Activated naive CD4-positive, alpha-beta T cell treated with anti-CD3 and anti-CD28 coated beads, Interleukin-2, amount 50 U/mL, for 72 hours (primary cell): ENCODE data around the gene RTL10. TPM values are rescaled to one million over a fixed set of nuclear protein-coding genes. Genes with fewer than 3 reads are reported as not detected.

Experiments
- ATAC-seq, 2 donors: fragments of 150-1000 bp; cut with Tn5 transposase; 2 replicates each; pipeline ENCODE4 v1.10.0; 2021; ENCODE audit warnings: mild to moderate bottlenecking in 2 of 2, moderate library complexity in 2 of 2
- DNase-seq, 2 donors: peaks; one replicate each; pipeline ENCODE4 v3.0.0; 2021 to 2022; ENCODE audit warnings: low spot score in 2 of 2
- H3K27ac Mint-ChIP-seq, 2 donors: one replicate each; pipeline ENCODE4 v1.8.0; 2022; ENCODE audit warnings: mild to moderate bottlenecking in 2 of 2, mixed read lengths in 2 of 2
- H3K36me3 Mint-ChIP-seq, 2 donors: one replicate each; pipeline ENCODE4 v1.8.0; 2022; ENCODE audit warnings: mixed read lengths in 2 of 2
- H3K9me3 Mint-ChIP-seq, 2 donors: one replicate each; pipeline ENCODE4 v1.8.0; 2022; ENCODE audit warnings: mixed read lengths in 2 of 2
- total RNA-seq, 2 donors: library from RNA; stranded (reverse); gene quantifications; one replicate each; pipeline ENCODE4 v1.2.3, GENCODE V29; 2022

The RTL10 gene
- total RNA-seq, 2 donors from 2014 or later = 12.1 to 20.1 TPM

GRCh38 chr22:19827341-19828034, 27.2 kb downstream of the RTL10 start:
- no peaks in the 10 kb centered on the region for H3K36me3 Mint-ChIP-seq
- H3K9me3 Mint-ChIP-seq = no peaks in the 10 kb centered on the region
- ATAC-seq (no peak), DNase-seq (no peak)
- no peak overlapping the region for H3K27ac Mint-ChIP-seq

GRCh38 chr22:19826619-19826950, 28.1 kb downstream of the RTL10 start:
- no peak for ATAC-seq
- H3K36me3 Mint-ChIP-seq = no peaks in the 10 kb centered on the region

GRCh38 chr22:19825904-19826618, 28.6 kb downstream of the RTL10 start:
- Mint-ChIP-seq H3K9me3 (no peaks in the 10 kb centered on the region), H3K36me3 (no peaks in the 10 kb centered on the region), H3K27ac (peak overlapping the region in 1 of 2 donors; percentile 23)
- DNase-seq = peak in 1 of 2 donors; percentile 7
- ATAC-seq = no peak

More at GRCh38 chr22:19826619-19826950, 28.1 kb downstream of the RTL10 start:
- DNase-seq = no peak
- H3K9me3 Mint-ChIP-seq = no peaks in the 10 kb centered on the region
- peak overlapping the region in 1 of 2 donors; percentile 23 for H3K27ac Mint-ChIP-seq

GRCh38 chr22:19824926-19825339, 29.7 kb downstream of the RTL10 start:
- H3K9me3 Mint-ChIP-seq = no peaks in the 10 kb centered on the region
- DNase-seq = peak in 1 of 2 donors; percentile 4

GRCh38 chr22:19824212-19824925, 30.3 kb downstream of the RTL10 start:
- H3K27ac Mint-ChIP-seq = no peak overlapping the region
- ATAC-seq = no peak
- H3K36me3 Mint-ChIP-seq = no peaks in the 10 kb centered on the region
- no peaks in the 10 kb centered on the region for H3K9me3 Mint-ChIP-seq
- DNase-seq = peak in 1 of 2 donors; percentile 38

More at GRCh38 chr22:19824926-19825339, 29.7 kb downstream of the RTL10 start:
- H3K36me3 Mint-ChIP-seq = no peaks in the 10 kb centered on the region
- no peak for ATAC-seq
- H3K27ac Mint-ChIP-seq = no peak overlapping the region

- ATAC-seq (no peak), DNase-seq (peak in 1 of 2 donors; percentile 30)
- Mint-ChIP-seq H3K36me3 (no peaks in the 10 kb centered on the region), H3K9me3 (no peaks in the 10 kb centered on the region), H3K27ac (peak overlapping the region in 1 of 2 donors; percentile 28)
Measured at GRCh38 chr22:19823902-19824211, 30.8 kb downstream of the RTL10 start.

- Mint-ChIP-seq H3K9me3 (no peaks in the 10 kb centered on the region), H3K36me3 (no peaks in the 10 kb centered on the region), H3K27ac (peak overlapping the region; percentile 14 to 28)
- ATAC-seq (no peak), DNase-seq (peak in 1 of 2 donors; percentile 25)
Measured at GRCh38 chr22:19823191-19823901, 31.3 kb downstream of the RTL10 start.

- no peak for ATAC-seq
- Mint-ChIP-seq H3K9me3 (no peaks in the 10 kb centered on the region), H3K36me3 (no peaks in the 10 kb centered on the region), H3K27ac (no peak overlapping the region)
- peak in 1 of 2 donors; percentile 47 for DNase-seq
Measured at GRCh38 chr22:19822301-19823117, 32.2 kb downstream of the RTL10 start.

GRCh38 chr22:19821523-19822300, 33.0 kb downstream of the RTL10 start:
- ATAC-seq (no peak), DNase-seq (peak in 1 of 2 donors; percentile 38)
- H3K9me3 Mint-ChIP-seq = no peaks in the 10 kb centered on the region
- H3K36me3 Mint-ChIP-seq = no peaks in the 10 kb centered on the region
- H3K27ac Mint-ChIP-seq = no peak overlapping the region

- Mint-ChIP-seq H3K9me3 (no peaks in the 10 kb centered on the region), H3K36me3 (no peaks in the 10 kb centered on the region), H3K27ac (no peak overlapping the region)
- DNase-seq (no peak), ATAC-seq (no peak)
Measured at GRCh38 chr22:19820880-19821522, 33.7 kb downstream of the RTL10 start.

- DNase-seq = peak in 1 of 2 donors; percentile 46
- Mint-ChIP-seq H3K36me3 (no peaks in the 10 kb centered on the region), H3K27ac (no peak overlapping the region), H3K9me3 (no peaks in the 10 kb centered on the region)
- ATAC-seq = no peak
Measured at GRCh38 chr22:19819911-19820879, 34.5 kb downstream of the RTL10 start.

GRCh38 chr22:19819208-19819910, 35.3 kb downstream of the RTL10 start:
- Mint-ChIP-seq H3K9me3 (no peaks in the 10 kb centered on the region), H3K27ac (no peak overlapping the region), H3K36me3 (peaks cover 0 to 3% of the 10 kb centered on the region in 2 donors)
- DNase-seq (peak in 1 of 2 donors; percentile 30), ATAC-seq (no peak)

- peak in 1 of 2 donors; percentile 47 for DNase-seq
- ATAC-seq = no peak
- H3K27ac Mint-ChIP-seq = no peak overlapping the region
- H3K36me3 Mint-ChIP-seq = peaks cover 0 to 4% of the 10 kb centered on the region in 2 donors
- no peaks in the 10 kb centered on the region for H3K9me3 Mint-ChIP-seq
Measured at GRCh38 chr22:19818324-19819207, 36.1 kb downstream of the RTL10 start.
